ENCODE measurements around the gene CERS3.

Gene CERS3

DNA sequence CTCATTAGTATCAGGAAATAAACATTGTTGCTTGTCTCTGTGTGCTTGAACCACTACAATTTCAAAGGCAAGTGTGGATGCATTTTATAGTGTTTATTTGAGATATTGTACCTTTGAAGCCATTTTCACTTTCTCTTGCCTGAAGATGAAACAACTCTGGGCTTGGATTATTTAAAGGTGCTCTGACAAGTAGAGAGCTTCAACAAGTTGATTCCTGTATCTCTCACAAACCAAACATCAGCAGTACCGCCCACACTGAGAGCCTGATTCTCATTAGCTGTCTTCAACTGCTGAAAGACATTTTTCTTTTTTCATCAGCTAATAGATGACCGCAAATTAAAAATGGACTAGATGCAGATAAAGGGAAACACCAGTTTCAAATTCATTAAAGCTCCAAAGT lies 806 bp upstream of the CERS3 start:
- no peak for DNase-seq (ENCODE audit: low spot score)

DNA sequence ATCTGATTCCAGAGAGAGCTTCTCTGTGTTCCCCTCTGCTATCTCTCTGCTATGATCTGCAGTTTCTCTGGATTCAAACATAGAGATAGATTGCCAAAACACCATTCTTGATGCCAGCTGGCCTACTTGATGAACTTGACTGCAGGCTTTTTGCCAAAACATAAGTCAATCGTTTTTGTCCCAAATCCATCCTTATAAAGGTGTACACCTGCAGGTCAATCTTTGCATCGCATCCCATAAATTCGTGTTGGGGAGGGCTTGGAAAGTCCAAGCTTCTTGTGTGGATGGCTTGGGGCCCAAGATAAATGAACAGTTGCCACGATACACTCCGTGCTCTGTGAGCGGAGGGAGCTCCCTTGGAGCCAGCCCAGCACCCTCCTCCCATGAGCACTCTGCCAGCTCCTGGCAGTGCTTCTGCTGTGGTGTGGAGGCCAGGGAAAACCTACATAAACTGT lies 2.7 kb downstream of the CERS3 start:
- DNase-seq (ENCODE audit: low spot score), result no peak

DNA sequence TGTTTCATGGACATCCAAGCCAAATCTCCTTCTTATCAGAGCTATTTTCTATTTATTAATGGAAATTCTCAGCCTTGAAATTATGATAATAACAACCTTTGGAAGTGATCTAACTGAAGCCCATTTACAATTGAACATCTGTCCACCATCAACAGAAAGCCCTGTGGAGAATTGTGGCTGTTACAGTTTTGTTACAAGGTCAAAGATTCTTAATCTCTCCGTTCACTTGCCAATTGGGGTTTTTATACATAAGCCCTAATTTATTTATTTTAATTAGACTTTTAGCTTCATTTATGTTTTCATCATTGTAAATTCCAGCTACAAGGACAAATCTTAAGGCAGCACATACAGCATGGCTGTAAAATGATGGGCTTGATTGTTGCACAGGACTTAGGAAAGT lies 3.3 kb downstream of the CERS3 start:
- no peak for DNase-seq (ENCODE audit: low spot score)

DNA sequence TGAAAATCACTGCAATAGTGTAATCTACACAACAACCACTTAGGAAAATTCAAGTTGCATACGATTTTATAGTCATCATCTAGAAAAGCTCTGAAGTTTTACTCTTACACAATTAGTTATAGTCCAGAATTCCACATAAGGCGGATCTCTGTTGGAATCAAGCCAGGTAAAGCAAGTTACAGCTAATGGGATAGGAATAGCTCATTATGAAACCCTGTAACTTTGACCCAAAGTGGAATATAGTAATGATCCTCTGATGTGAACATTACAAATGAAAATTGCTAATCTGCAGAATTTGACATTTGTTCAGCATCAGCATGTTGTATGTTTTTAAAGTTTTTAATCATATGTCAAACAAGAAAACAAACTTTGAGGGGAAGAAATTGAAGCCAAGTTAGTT lies 4.4 kb downstream of the CERS3 start:
- DNase-seq (ENCODE audit: low spot score), result no peak

DNA sequence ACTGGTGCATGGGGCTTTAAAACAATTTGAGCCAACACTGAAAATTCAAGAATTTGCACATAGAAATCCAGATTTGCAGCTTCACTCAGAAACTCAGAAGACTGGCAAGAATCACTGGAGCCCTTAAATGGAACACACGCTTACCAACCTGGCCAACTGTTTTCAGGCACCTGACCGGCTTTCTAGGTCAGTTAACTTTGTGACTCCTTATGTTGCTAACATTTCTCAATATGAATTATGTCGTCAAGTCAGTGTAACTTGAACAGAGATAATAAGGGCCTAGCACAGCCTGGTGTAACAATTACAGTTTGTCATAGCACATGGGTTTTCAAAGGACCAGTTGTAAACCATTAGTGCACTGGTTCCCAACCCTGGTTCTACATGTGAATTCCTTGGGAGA lies 6.8 kb downstream of the CERS3 start:
- DNase-seq (ENCODE audit: low spot score), result no peak

DNA sequence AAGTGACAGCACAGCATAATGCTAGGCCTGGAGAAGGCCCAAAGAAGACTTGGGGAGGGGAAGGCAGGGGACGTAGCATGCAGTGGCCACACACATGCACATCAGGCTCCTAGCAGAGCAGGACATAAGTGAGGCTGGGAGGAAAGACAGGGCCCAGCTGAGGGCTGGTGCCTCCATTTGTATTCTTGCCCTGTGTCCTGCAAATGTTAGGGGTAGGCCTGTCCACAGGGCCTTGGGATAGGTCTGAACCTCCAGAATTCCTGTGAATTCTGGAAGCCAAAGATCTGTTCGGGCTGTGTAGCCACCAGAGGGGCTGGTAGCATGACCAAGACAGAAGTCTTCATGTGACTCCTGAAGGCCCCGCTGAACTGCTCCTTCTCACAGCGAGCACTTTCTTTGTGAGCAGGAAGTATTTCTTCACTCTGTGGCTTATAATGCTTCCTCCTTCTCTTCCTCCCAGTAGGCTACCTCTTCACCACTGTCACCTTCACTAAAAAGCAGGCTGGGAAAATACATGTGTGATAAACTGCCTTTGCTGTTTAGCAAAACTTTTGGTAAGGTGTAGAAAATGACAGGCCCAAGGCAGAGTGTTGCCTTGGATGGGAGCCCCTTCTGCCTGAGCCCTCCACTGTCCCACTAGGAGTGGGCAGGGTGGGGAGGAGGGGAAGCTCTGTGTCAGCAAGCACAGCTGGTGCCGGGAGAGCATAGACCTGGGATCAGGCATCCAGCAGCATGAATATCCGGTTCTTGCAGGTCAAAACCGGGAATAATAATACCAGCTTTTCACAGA lies 8.4 kb downstream of the CERS3 start:
- DNase-seq (ENCODE audit: low spot score), result no peak

DNA sequence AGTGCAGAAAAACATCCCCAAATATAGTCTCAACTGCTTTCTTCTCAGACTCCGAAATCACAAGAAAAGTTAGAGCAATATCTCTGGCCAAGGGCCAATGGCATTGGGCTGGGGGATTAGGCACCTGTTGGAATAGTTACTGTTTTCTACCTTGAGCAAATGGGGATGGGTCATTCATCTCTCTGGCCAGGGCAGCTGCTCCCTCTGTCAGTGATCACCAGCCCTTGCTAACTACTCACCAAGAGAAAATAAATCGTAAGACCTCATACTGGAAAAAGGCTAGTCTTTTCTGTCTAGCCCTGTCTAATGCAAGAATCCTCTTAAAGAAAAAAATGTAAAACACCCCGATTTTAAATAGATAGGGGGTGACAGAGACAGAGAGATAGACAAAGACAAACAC lies 10.9 kb downstream of the CERS3 start:
- DNase-seq (ENCODE audit: low spot score), result no peak

DNA sequence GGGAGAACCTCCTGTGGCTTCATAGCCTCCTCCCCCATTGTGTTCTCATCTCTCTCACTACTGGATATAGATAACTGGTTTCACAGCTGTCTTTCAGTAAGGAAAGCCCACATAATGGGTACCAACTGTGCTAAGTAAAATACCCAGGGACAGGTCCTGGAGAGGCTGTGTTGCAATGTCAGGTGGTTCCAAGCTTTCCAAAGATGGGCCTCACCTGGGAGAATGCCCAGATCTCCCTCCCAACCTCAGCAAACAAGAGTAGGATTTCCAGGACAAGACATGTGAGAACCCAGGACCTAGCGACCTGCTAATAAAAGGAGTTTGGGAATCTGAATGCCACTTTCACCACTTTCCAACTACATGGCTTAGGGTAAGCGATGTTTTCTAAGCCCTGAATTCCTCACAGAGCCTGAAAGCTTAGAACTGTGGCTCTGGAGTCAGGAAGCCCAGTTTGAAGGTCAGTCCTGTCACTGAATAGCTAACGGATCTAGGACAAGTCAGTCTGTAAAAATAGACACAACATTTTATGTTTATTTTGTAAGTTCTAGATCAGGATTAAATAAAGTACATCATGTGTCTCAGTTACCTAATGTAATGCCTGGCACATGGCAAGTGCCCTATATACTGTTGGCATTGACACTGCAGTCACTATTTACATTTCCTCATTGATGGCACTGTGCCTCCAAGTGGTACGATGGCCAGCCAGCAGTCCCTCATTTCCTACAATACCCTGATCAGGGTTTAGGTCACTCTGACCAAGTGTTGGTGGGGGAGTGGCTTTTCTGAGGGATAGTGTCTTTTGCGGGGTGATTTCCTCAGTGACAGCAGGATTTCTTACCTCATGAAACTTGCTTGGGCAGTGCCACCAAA lies 11.9 kb downstream of the CERS3 start:
- no peak for DNase-seq (ENCODE audit: low spot score)

DNA sequence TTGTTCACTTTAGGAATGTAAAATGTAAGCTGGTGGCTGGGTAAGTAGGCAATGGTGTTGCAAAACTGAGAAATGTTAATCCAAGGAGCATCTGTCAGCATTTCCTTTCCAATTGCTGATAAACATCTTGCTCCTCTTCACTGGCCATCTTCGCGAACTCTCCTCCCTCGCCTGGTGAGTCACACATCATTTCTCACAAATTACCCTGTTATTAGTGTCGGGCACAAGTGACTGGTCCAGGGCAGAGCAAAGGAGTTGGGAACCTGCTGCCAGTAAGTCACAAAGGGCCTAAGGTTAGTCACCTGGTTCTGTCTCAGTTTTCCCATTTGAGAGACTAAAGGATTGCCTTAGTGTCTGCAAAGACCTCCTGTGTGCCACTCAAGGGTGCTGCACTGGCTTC lies 13.0 kb downstream of the CERS3 start:
- DNase-seq (ENCODE audit: low spot score), result no peak

DNA sequence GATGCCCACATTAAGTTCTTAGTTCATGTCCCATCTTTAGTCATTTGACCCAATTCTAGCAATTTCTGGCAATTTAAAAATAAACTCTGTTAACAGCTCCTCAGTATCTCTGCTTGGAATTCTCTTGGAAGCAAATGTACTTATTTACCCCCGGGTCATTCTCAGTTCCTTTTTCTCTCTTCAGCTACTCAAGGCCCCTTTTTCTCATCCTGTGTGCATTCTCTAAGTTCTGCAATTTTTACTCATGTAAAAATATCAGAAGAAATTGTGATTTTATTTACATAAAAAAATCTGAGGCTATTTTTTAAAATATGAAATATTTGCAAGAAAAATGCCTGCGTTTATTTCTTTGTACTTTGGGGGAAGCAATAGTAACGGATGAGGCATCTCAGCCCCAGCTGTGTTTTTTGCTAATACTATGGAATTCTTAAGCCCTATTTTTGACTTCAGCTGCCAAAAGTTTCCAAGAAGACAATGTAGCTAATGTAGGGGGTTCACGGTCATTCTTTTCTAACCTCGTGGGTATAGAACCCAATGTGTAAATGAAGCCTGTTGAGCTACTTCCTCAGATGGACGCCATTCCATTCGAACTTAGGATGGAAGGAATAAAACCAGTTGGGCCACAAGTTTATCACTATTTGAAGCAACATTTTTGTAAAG lies 20.0 kb downstream of the CERS3 start:
- DNase-seq (ENCODE audit: low spot score), result no peak

DNA sequence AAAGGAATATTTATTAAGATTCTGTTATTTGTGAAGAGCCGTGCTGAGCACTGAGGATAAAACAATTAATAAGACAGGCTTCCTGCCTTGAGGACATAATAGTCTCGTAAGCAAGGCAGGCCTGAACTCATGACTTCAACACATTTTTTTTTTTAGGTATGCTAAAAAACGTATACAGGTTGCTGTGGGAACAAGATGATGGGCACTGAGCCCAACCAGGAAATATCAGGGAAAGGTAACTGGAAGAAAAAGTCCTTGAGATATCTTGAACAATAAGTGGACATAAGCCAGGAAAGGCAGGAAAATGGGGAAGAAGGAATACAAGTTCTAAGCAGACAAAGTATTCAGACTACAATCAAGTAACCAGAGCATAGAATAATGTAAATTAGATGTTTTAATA lies 26.1 kb downstream of the CERS3 start:
- DNase-seq (ENCODE audit: low spot score), result no peak

DNA sequence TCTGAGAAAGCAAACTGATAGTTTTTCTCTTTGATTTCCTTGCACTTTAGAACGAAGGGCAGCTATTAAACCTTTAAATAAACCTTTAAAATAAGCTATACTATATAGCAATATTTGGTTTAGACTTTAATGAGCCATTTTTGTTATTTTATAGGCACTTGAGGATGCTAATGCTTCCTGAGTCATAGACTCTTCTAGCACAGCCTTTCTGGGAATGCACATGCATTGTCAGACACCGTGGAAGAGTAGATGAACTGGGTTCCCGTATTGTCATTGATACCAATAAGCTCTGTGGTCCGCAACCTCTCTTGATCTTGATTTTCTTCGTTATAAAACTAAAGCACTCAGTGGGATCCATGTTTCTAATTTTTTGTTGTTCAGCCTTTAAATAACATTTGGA lies 27.6 kb downstream of the CERS3 start:
- no peak for DNase-seq (ENCODE audit: low spot score)

DNA sequence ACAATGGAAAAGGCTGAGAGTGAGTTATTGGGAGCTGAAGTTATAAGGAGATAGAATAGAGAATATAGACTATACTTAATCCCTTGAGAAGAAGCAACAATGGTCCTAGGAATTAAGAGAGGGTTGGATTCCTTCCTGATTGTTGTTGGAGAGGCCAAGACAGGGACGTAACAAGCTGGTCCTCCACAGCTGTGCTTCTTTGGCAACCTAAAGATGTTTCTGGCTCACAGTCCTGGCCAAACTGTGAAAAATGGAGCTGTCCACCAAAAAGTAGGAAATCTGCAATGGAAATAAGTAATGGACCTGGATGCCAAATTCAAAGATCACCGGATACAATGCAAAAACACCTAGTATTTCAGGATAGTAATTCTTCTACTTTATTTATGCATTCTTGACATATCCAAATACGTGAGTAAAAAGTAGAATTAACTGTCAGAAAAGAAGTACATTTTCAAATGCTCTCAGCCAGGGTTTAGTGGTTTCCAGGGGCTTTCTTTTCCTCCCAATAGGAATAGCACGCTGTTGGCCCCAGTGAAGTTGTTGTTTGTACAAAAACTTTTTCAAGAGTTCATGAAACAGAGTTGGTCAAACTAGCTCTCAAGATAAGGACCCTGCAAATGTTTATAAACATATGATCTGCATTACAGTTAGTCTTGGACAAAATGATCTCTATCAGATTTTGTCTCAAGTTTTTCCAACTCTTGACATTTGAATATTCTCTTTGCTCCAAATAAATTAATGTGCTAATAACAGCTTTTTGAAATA lies 28.3 kb downstream of the CERS3 start:
- DNase-seq (ENCODE audit: low spot score), result no peak

DNA sequence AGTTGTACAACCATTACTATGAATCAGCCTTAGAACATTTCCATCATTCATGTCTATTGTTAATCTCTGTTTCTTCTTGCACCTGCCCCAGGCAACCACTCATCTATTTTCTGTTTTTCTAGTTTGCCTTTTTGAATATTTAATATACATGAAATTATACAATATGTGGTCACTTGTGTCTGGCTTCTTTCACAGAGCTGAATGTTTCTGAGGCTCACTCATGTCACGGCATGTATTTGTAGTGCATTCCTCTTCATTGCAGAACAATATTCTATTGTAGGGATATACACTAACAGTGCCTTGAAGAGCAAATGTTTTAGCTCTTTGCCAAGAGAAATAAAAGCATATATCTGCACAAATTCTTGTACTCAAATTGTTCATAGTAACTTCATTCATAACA lies 32.9 kb downstream of the CERS3 start:
- peak; percentile 42 for DNase-seq (ENCODE audit: low spot score)

DNA sequence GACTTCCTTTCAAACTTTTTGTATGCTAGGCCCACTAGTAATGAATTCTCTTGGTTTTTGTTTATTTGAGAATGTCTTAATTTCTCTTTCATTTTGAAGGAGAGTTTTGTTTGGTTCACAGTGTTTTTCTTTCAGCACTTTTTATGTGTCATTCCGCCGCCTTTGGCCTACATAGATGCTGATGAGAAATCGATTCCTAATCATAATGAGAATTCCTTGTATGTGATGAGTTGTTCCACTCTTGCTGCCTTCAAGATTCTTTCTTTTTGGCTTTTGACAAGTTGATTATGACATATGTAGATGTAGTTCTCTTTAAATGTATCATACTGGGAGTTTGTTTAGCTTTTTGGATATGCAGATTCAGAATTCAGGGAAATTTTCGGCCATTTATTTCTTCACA lies 35.5 kb downstream of the CERS3 start:
- DNase-seq (ENCODE audit: low spot score), result no peak

DNA sequence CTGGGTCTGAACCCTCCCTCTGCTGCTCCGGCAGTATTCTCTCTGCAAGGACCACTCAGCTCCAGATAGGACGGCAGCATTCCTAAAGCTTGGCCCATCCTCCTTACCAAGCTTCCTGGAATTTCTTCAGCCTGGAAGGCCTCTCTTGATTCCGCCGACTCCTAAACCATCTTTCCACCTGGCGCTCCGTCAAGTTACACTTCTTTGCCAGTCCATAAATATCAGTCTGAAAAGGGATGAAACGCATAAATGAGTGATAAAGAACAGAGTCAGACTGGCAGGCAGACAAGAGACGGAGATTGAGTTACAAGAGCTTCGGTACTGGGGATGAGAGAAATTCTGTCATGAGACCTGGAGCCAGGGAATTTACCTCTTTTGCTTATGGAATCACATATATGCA lies 44.3 kb downstream of the CERS3 start:
- no peak for DNase-seq (ENCODE audit: low spot score)

DNA sequence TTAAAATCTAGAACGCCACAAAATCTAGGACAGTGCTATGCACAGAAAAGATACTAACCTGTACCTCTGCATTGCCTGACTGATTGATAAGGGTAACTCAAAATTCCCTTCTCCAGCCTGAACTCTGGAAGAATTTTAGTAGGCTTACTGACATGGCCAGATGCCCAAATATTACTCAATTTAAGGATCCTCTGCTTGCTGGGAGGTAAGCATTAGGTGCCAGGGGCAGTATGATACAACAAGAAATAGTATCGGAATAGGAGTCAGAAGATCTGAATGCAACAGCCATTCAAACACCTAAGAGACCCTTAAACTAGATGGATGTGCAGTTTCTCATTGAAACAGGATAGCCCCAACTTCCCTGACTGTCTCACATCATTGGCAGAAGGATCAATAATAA lies 45.4 kb downstream of the CERS3 start:
- no peak for DNase-seq (ENCODE audit: low spot score)

DNA sequence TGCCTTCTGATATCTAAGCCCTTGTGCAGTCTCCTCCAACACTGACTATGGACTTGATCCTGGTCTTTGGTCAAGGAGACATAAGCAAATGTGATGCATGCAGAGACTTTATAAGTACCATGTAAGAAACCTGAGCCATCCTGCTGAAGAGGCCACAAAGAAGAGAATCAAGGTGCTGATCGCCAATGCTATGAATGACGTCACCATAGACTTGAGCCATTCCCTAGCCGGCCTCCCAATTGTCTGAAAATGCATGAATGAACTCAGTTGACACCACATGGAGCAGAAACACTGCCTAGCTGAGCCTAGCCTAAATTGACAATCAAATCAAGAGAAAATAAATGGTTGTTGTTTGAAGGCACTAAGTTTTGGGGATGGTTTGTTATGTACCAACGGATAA lies 51.9 kb downstream of the CERS3 start:
- DNase-seq (ENCODE audit: low spot score), result no peak

DNA sequence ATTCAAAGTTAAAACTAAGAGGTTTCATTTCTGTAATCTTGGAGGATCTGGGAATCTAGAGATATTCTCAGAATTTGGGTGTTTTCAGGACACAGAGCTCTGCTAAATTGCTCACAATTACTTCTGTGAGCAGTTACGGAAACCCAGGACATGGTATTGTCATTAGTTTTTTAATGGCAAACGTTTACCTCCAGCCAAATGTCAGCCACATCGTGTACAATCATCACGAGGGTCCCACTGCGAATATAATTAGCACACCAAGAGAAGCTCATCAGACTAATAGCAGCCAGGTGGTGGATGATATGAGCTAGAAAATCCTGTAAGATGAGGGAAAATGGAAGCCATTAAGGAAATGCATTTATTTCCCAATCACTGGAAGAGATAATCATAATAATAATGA lies 56.0 kb downstream of the CERS3 start:
- no peak for DNase-seq (ENCODE audit: low spot score)

DNA sequence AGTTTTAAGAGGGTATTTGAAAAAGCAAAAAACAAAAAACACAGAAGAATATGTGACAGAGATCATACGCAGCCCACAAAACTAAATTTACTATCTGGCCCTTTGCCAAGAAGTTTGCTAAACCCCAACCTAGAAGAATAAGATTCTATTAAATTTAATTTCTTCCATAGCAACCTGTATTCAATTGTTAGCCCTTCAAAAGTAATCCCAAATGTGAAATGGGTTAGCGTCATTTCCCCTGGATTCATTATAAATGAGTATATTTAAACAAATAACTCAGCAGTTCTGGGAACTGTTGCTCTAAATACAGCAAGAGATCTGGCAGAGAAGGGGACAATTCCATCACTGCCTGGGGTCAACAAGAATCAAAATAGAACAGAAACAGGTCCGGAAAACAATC lies 56.8 kb downstream of the CERS3 start:
- DNase-seq (ENCODE audit: low spot score), result no peak

DNA sequence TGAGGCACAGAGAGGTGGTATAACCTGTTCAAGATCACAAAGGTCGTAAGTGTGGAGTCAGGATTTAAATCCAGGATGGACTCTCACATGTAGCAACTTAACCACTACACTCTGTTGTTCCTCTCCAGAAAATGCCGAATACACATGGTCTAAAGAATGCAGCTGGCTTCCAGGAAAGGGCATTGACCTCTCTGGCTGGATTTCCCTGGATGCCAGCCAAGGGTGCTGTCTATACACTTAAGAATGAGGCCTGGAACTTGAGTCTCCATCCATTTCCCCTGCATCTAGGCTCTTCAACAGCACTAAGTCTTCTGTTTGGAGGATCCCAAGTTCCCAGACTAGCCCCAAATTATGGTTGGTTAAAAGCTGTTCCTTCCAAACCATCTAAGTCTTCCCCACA lies 60.5 kb downstream of the CERS3 start:
- no peak for DNase-seq (ENCODE audit: low spot score)

DNA sequence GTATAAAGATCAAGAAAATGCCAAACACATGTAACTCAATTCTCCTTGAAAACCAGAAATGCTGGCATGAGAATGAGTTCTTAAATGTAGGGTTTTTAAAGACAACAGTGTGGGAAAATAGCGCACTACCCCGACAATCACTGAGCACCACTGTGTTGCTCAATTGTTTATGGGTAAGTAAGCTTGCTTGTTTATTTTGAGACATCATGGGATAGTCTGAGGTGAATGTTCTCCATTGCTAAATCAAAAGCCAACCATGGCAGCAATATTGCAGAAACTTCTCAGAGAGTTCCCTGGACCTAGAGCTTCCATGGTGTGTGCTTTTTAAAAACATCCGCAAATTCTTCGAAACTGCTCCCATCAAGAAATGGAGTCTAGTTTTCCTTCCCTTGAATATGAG lies 62.7 kb downstream of the CERS3 start:
- no peak for DNase-seq (ENCODE audit: low spot score)
